Tibial artery (tissue), 4 donors: ENCODE data around the gene POU2F1.

Experiments
- DNase-seq, 2 donors: peaks; one replicate each; pipeline ENCODE4 v3.0.0-alpha.2; 2019
- H3K27ac ChIP-seq, 2 donors: fragments of 200-600 bp; sonication (generic) in 1 of 2; 1 replicate in 1 of 2; 2 replicates in 1 of 2; pipeline ENCODE4 v1.5.1; 2018 to 2019; ENCODE audit warnings: mild to moderate bottlenecking in 1 of 2
- H3K27me3 ChIP-seq, 2 donors: fragments of 200-600 bp; sonication (generic) in 1 of 2; one replicate each; pipeline versions ENCODE4 v1.5.1 to v1.6.0; 2016 to 2019
- H3K36me3 ChIP-seq, 3 donors: fragments of 200-600 bp; sonication (generic) in 2 of 3; one replicate each; pipeline ENCODE4 v1.5.1; 2016 to 2019; ENCODE audit warnings: mild to moderate bottlenecking in 2 of 3
- H3K4me1 ChIP-seq, 4 donors: fragments of 200-600 bp; sonication (generic) in 2 of 4; 1 replicate in 3 of 4; 2 replicates in 1 of 4; pipeline ENCODE4 v1.5.1; 2016 to 2019
- H3K4me3 ChIP-seq, 2 donors: fragments of 200-600 bp; sonication (generic) in 1 of 2; 1 replicate in 1 of 2; 2 replicates in 1 of 2; pipeline ENCODE4 v1.5.1; 2018 to 2019; ENCODE audit warnings: mild to moderate bottlenecking in 2 of 2
- H3K9me3 ChIP-seq, 3 donors: fragments of 200-600 bp; sonication (generic) in 1 of 3; one replicate each; pipeline ENCODE4 v1.5.1; 2016 to 2019
- intact Hi-C: fragments of 100-400 bp; cut with DNase I; formaldehyde crosslinking; loops from one replicate; pipeline ENCODE4 v1.15.0; 2023; ENCODE audit warnings: low total_unique reads
- TF ChIP-seq, protein P1 (sequence below), 2 experiments: fragments of 200-600 bp in 1 of 2; fragments of 450-650 bp in 1 of 2; IDR thresholded peaks; one replicate each; pipeline ENCODE4 v1.5.1; 2017 to 2019; ENCODE audit warnings: antibody characterized with exemption in 2 of 2, mild to moderate bottlenecking in 1 of 2, moderate library complexity in 1 of 2

Gene POU2F1

DNA sequence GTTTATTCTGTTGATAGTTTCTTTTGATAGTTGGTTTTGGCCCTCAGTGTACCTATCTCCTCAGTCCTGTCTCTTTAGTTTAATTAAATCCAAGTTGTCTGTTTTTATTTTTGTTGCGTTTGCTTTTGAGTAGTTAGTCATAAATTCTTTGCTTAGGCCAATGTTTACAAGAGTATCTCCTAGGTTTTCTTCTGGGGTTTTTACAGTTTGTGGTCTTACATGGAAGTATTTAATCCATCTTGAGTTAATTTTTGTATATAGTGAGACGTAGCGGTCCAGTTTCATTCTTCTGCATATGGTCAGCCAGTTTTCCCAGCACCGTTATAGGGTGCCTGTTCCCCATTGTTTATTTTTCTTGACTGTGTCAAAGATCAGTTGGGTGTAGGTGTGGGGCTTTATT lies 139.4 kb downstream of the POU2F1 start:
- H3K36me3 ChIP-seq = no peaks in the 10 kb centered on the region
- H3K27ac ChIP-seq = no peak overlapping the region
- no peak for DNase-seq
- no peaks in the 10 kb centered on the region for H3K9me3 ChIP-seq
- no peaks in the 10 kb centered on the region for H3K27me3 ChIP-seq
- H3K4me1 ChIP-seq = no peaks in the 10 kb centered on the region
- TF ChIP-seq, protein P1, sequence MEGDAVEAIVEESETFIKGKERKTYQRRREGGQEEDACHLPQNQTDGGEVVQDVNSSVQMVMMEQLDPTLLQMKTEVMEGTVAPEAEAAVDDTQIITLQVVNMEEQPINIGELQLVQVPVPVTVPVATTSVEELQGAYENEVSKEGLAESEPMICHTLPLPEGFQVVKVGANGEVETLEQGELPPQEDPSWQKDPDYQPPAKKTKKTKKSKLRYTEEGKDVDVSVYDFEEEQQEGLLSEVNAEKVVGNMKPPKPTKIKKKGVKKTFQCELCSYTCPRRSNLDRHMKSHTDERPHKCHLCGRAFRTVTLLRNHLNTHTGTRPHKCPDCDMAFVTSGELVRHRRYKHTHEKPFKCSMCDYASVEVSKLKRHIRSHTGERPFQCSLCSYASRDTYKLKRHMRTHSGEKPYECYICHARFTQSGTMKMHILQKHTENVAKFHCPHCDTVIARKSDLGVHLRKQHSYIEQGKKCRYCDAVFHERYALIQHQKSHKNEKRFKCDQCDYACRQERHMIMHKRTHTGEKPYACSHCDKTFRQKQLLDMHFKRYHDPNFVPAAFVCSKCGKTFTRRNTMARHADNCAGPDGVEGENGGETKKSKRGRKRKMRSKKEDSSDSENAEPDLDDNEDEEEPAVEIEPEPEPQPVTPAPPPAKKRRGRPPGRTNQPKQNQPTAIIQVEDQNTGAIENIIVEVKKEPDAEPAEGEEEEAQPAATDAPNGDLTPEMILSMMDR (IDR thresholded peaks at IDR 0.05) = no peak
- no peak overlapping the region for H3K4me3 ChIP-seq
- intact Hi-C loops = no loop called here

DNA sequence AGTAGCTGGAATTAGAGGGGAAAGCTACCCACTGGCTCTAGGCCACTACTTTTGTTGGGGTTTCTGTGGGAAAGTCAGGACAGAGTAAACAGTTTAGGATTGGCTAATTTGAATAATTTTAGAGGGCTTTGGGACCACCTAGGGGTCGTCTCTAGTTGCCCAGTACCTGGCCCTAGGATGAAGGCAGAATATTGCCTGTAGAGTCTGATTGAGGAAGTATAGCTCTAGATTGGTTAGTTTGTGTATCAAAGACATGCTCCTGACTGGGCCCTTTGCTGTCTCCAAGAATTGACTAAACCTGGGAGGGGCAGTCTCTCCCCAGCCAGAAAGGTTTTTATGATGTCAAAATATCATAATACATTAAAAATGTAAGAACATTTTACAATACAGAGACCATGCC lies 142.0 kb downstream of the POU2F1 start:
- Histone ChIP-seq H3K36me3 (peaks cover 0 to 6% (median 0%) of the 10 kb centered on the region in 3 donors), H3K27ac (no peak overlapping the region), H3K9me3 (no peaks in the 10 kb centered on the region), H3K4me1 (no peaks in the 10 kb centered on the region), H3K4me3 (no peak overlapping the region), H3K27me3 (no peaks in the 10 kb centered on the region)
- intact Hi-C loops = no loop called here
- TF ChIP-seq, protein P1 (IDR thresholded peaks at IDR 0.05) = no peak
- no peak for DNase-seq

GRCh38 chr1:167364826-167365225 lies 144.1 kb downstream of the POU2F1 start:
- TF ChIP-seq, protein P1 (IDR thresholded peaks at IDR 0.05) = no peak
- H3K36me3 ChIP-seq = peaks cover 0 to 6% (median 0%) of the 10 kb centered on the region in 3 donors
- H3K4me3 ChIP-seq = no peak overlapping the region
- H3K4me1 ChIP-seq = no peaks in the 10 kb centered on the region
- H3K27me3 ChIP-seq = no peaks in the 10 kb centered on the region
- no peak overlapping the region for H3K27ac ChIP-seq
- intact Hi-C loops = no loop called here
- no peaks in the 10 kb centered on the region for H3K9me3 ChIP-seq
- DNase-seq = no peak

DNA sequence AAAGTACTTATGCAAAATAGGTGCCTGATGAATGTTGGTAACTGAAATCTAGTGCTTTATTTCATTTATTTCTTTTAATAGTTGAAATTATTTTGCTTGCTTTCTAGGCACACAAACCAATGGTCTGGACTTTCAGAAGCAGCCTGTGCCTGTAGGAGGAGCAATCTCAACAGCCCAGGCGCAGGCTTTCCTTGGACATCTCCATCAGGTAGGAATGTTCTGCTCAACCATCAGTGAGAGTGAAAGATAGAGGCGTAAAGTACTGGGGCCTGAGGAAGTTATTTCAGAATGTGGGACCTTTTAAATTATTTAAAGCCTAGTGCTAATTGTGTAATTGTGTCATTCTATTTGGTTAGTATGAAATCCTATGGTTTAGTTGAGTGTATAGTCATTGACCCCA lies 144.7 kb downstream of the POU2F1 start:
- Histone ChIP-seq H3K4me1 (no peaks in the 10 kb centered on the region), H3K27ac (no peak overlapping the region), H3K9me3 (no peaks in the 10 kb centered on the region), H3K4me3 (no peak overlapping the region), H3K36me3 (peaks cover 0 to 6% (median 0%) of the 10 kb centered on the region in 3 donors), H3K27me3 (no peaks in the 10 kb centered on the region)
- intact Hi-C loops = no loop called here
- no peak for DNase-seq
- TF ChIP-seq, protein P1 (IDR thresholded peaks at IDR 0.05) = no peak

- Histone ChIP-seq H3K9me3 (no peaks in the 10 kb centered on the region), H3K36me3 (peaks cover 0 to 6% (median 0%) of the 10 kb centered on the region in 3 donors), H3K27me3 (no peaks in the 10 kb centered on the region), H3K4me3 (no peak overlapping the region), H3K27ac (no peak overlapping the region), H3K4me1 (no peaks in the 10 kb centered on the region)
- no peak for DNase-seq
- intact Hi-C loops = no loop called here
- TF ChIP-seq, protein P1 (IDR thresholded peaks at IDR 0.05) = no peak
Observed at GRCh38 chr1:167367705-167368104, 147.0 kb downstream of the POU2F1 start.

- TF ChIP-seq, protein P1 (IDR thresholded peaks at IDR 0.05) = no peak
- H3K36me3 ChIP-seq = peaks cover 0 to 6% (median 5%) of the 10 kb centered on the region in 3 donors
- H3K27ac ChIP-seq = no peak overlapping the region
- no peak for DNase-seq
- intact Hi-C loops = no loop called here
- no peaks in the 10 kb centered on the region for H3K9me3 ChIP-seq
- H3K4me3 ChIP-seq = no peak overlapping the region
- no peaks in the 10 kb centered on the region for H3K4me1 ChIP-seq
- no peaks in the 10 kb centered on the region for H3K27me3 ChIP-seq
Observed at GRCh38 chr1:167369175-167369574, 148.5 kb downstream of the POU2F1 start.
